ENCODE results near the gene A3GALT2.

Gene A3GALT2

GRCh38 chr1:33369081-33369480 lies 48.2 kb upstream of the A3GALT2 start:
- Histone ChIP-seq H3K9me3 (ENCODE audit: control insufficient read depth, insufficient read depth, low read depth, low read length) (no peaks in the 10 kb centered on the region), H3K4me1 (ENCODE audit: control insufficient read depth, insufficient read depth, low read length) (peaks cover 5% of the 10 kb centered on the region; the same call in 1 of the 2 replicates), H3K4me3 (ENCODE audit: low read depth, low read length) (no peak overlapping the region), H3K27ac (ENCODE audit: extremely low read depth, low read depth, low read length) (no peak overlapping the region), H3K36me3 (ENCODE audit: control insufficient read depth in 2 of 2, insufficient read depth in 1 of 2, low read length in 2 of 2) (peaks cover 0 to 39% of the 10 kb centered on the region in 2 experiments; a peak in 1 of 3 replicates)
- no peak for TF ChIP-seq KLF1 (tag by site-specific recombination; IDR thresholded peaks at IDR 0.05)
- TF ChIP-seq ZNF596 (tag by site-specific recombination; IDR thresholded peaks at IDR 0.05) = no peak
- no peak for TF ChIP-seq GLIS1 (tag by site-specific recombination; IDR thresholded peaks at IDR 0.05)
- TF ChIP-seq ZNF664 (tag by site-specific recombination; IDR thresholded peaks at IDR 0.05) = no peak
- no peak for TF ChIP-seq ZNF654 (tag by site-specific recombination; IDR thresholded peaks at IDR 0.05; ENCODE audit: low read depth)
- TF ChIP-seq ZNF624 (tag by site-specific recombination; IDR thresholded peaks at IDR 0.05) = no peak
- no peak for TF ChIP-seq HOXC10 (CRISPR knock-in tag; IDR thresholded peaks at IDR 0.05)
- no peak for TF ChIP-seq ZNF121 (tag by site-specific recombination; IDR thresholded peaks at IDR 0.05)
- TF ChIP-seq ZNF707 (tag by site-specific recombination; IDR thresholded peaks at IDR 0.05) = no peak
- TF ChIP-seq PBX3 (CRISPR knock-in tag; IDR thresholded peaks at IDR 0.05) = no peak
- TF ChIP-seq ZNF785 (tag by site-specific recombination; IDR thresholded peaks at IDR 0.05) = no peak
- no peak for TF ChIP-seq INSM2 (tag by site-specific recombination; IDR thresholded peaks at IDR 0.05)
- no peak for TF ChIP-seq ZNF23 (tag by site-specific recombination; IDR thresholded peaks at IDR 0.05; ENCODE audit: borderline replicate concordance)
- TF ChIP-seq ZNF18 (tag by site-specific recombination; IDR thresholded peaks at IDR 0.05) = no peak
- TF ChIP-seq ZNF211 (tag by site-specific recombination; IDR thresholded peaks at IDR 0.05; ENCODE audit: low read depth) = no peak
- no peak for TF ChIP-seq ZNF792 (tag by site-specific recombination; IDR thresholded peaks at IDR 0.05)
- no peak for TF ChIP-seq ZNF560 (tag by site-specific recombination; IDR thresholded peaks at IDR 0.05; ENCODE audit: borderline replicate concordance)
- POLR2A ChIA-PET = interaction anchor here (1.4 kb wide), 1 partner anchor 19 kb away, joined by 3 read pairs; no protein-coding TSS in a partner anchor
- CTCF ChIA-PET = interaction anchor here (0.7 to 12.6 kb wide), 4 partner anchors 73 to 840 kb away, joined by 3 to 135 read pairs (median 7); no protein-coding TSS in a partner anchor

GRCh38 chr1:33368431-33368830 lies 47.5 kb upstream of the A3GALT2 start:
- peaks cover 10% of the 10 kb centered on the region for H3K4me1 ChIP-seq (ENCODE audit: control insufficient read depth, insufficient read depth, low read length)
- H3K4me3 ChIP-seq (ENCODE audit: low read depth, low read length) = no peak overlapping the region
- no peaks in the 10 kb centered on the region for H3K9me3 ChIP-seq (ENCODE audit: control insufficient read depth, insufficient read depth, low read depth, low read length)
- no peak for TF ChIP-seq ZNF488 (tag by site-specific recombination; IDR thresholded peaks at IDR 0.05)
- ChIA-PET POLR2A (interaction anchor here (1.4 kb wide), 1 partner anchor 18 kb away, joined by 3 read pairs; no protein-coding TSS in a partner anchor), CTCF (interaction anchor here (0.6 to 12.6 kb wide), 6 partner anchors 72 to 783 kb away, joined by 3 to 135 read pairs (median 4); no protein-coding TSS in a partner anchor)
- H3K36me3 ChIP-seq (ENCODE audit: control insufficient read depth in 2 of 2, insufficient read depth in 1 of 2, low read length in 2 of 2) = peaks cover 0 to 39% of the 10 kb centered on the region in 2 experiments; a peak in 1 of 3 replicates
- no peak overlapping the region for H3K27ac ChIP-seq (ENCODE audit: extremely low read depth, low read depth, low read length)
